Right lobe of liver (tissue), 6 donors: ENCODE data around the gene ALPI. TPM values are rescaled to one million over a fixed set of nuclear protein-coding genes. Genes with fewer than 3 reads are reported as not detected.
"Not testable (repeated sequence)": the region's sequence is repeated elsewhere in the genome, so short reads cannot be mapped to it uniquely, and the experiment has no call there.

Experiments used
- ATAC-seq, 4 donors: fragments of 200-7000 bp; cut with Tn5 transposase; one replicate each; pipeline ENCODE4 v1.9.1; 2020; ENCODE audit warnings: mild to moderate bottlenecking in 4 of 4, moderate library complexity in 4 of 4
- DNase-seq, 3 donors: peaks; one replicate each; pipeline ENCODE4 v3.0.0-alpha.2; 2020
- H3K27ac ChIP-seq, 3 donors: fragments of 200-600 bp; one replicate each; pipeline ENCODE4 v1.8.0; 2022
- H3K27me3 ChIP-seq, 2 donors: fragments of 200-600 bp; one replicate each; pipeline ENCODE4 v1.8.0; 2022
- H3K36me3 ChIP-seq, 4 donors: fragments of 200-600 bp; sonication (generic) in 1 of 4; one replicate each; pipeline versions ENCODE4 v1.5.1 to v1.8.0; 2017 to 2022; ENCODE audit warnings: control low read depth in 1 of 4
- H3K4me1 ChIP-seq, 4 donors: fragments of 200-600 bp; sonication (generic) in 1 of 4; one replicate each; pipeline versions ENCODE4 v1.5.1 to v1.8.0; 2017 to 2022; ENCODE audit warnings: control low read depth in 1 of 4
- H3K4me3 ChIP-seq, 3 donors: fragments of 200-600 bp; one replicate each; pipeline ENCODE4 v1.8.0; 2022
- H3K9me3 ChIP-seq, 4 donors: fragments of 200-600 bp; sonication (generic) in 1 of 4; one replicate each; pipeline versions ENCODE4 v1.5.1 to v1.8.0; 2017 to 2022; ENCODE audit warnings: control low read depth in 1 of 4
- POLR2A ChIP-seq: fragments of 450-650 bp; IDR thresholded peaks from one replicate; pipeline ENCODE4 v1.6.1; 2017; ENCODE audit warnings: antibody characterized with exemption, mild to moderate bottlenecking
- WGBS: methylation state at CpG from one replicate; pipeline ENCODE4 v1.1.6; 2018; ENCODE audit warnings: low coverage, low lambda C conversion rate; ENCODE audit not compliant: insufficient coverage; ENCODE audit errors: missing lambda C conversion rate; 5-methylcytosine and 5-hydroxymethylcytosine counted together
- intact Hi-C, 2 donors: fragments of 100-400 bp; cut with DNase I; formaldehyde crosslinking; loops; one replicate each; pipeline versions ENCODE4 v1.11.2 to v1.14.1; 2022
- total RNA-seq, 6 experiments: library from RNA; depleted of rRNA in 2 of 6; stranded (reverse); fragments of >200 nt in 2 of 6; fragmentation: NEBNext Ultra II Directional in 3 of 6; extraction: Animal tissue kit (Norgen Biotek cat#: 25700) in 3 of 6; gene quantifications; one replicate each; pipeline versions ENCODE4 v1.1.0 to v1.2.4, GENCODE V29; 2016 to 2023
- TF ChIP-seq, protein P1 (sequence below), 4 donors: fragments of 200-600 bp in 3 of 4; fragments of 450-650 bp in 1 of 4; IDR thresholded peaks; one replicate each; pipeline versions ENCODE4 v1.5.1 to v1.8.0; 2016 to 2022; ENCODE audit warnings: antibody characterized with exemption in 4 of 4, mild to moderate bottlenecking in 2 of 4
- donor health status: DM: no; HTN: yes; CAD: no.
- donor health status: DM: no; HTN: no; CAD: no.
- donor health status: DM: no; HTN: no; CAD: no.
- donor health status: DM: no; HTN: yes; CAD: no.
- donor health status: DM: no; HTN: yes; CAD: no.

The ALPI gene
- total RNA-seq, 6 experiments from 2014 or later = 0.19 to 0.25 TPM; not detected in 4

DNA sequence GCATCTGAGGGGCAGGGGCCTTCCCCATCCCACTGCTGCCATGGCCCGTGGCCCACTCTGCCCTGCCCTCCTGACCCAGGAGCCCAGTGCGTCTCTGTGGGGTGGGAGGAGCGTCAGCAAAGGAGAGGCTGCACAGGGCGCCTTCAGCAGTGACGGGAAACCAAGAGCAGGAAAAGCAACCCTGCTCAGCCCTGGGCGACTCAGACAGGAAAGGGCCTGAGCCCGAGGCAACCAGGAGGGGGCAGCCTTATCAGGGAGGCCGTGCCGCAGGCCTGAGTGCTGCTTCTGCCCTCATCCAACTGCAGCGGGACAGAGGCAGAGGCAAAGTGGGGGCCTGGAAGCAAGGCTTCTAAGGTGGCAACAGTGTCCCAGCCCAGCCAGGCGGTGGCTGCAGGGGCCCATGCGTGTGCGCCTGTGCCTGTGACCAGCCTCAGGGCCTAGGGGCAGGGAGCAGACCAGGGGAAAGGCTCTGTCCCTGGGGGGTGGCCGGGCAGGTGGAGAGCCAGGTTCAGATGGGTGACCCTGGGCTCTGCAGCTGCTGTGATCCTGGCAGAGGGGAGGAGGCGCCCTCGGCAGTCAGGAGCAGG is 23.3 kb upstream of the ALPI start:
- no peak for DNase-seq
- peak in 3 of 4 donors; percentile 8 to 39 (median 29) for ATAC-seq
- WGBS = 37% methylated on average over 3 of the region's 16 CpGs
- Histone ChIP-seq H3K9me3 (no peaks in the 10 kb centered on the region), H3K27ac (no peak overlapping the region), H3K27me3 (no peaks in the 10 kb centered on the region), H3K36me3 (no peaks in the 10 kb centered on the region), H3K4me3 (no peak overlapping the region), H3K4me1 (no peaks in the 10 kb centered on the region)
- intact Hi-C loops = loop anchor here (10.0 kb wide), 2 partner anchors 92 to 528 kb away; partner anchors contain the start of genes CHRND (in 1 of the 2) and PRSS56 (in 1 of the 2)
- no peak for TF ChIP-seq POLR2A
- TF ChIP-seq, protein P1, sequence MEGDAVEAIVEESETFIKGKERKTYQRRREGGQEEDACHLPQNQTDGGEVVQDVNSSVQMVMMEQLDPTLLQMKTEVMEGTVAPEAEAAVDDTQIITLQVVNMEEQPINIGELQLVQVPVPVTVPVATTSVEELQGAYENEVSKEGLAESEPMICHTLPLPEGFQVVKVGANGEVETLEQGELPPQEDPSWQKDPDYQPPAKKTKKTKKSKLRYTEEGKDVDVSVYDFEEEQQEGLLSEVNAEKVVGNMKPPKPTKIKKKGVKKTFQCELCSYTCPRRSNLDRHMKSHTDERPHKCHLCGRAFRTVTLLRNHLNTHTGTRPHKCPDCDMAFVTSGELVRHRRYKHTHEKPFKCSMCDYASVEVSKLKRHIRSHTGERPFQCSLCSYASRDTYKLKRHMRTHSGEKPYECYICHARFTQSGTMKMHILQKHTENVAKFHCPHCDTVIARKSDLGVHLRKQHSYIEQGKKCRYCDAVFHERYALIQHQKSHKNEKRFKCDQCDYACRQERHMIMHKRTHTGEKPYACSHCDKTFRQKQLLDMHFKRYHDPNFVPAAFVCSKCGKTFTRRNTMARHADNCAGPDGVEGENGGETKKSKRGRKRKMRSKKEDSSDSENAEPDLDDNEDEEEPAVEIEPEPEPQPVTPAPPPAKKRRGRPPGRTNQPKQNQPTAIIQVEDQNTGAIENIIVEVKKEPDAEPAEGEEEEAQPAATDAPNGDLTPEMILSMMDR (IDR thresholded peaks at IDR 0.05) = peak in 1 of 4 donors; percentile 6

DNA sequence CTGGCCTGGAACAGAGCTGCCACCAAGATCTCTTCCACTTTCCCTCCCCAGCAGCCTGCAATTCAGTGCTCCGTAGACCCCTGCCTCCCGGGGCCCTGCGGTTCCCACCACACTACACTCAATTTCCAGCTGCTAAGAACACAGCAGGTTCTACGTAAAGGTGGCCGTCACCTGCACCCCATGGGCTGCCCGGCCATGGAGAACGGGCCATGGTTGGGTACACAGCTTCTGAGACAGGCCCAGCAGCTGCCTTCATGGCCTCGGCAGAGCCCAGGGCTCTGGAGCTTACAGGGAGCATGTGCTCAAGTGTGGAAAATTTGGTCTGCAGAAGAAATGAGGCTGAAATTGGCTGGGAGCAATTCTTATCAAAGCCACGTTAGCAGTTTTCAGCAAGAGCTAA is 22.3 kb upstream of the ALPI start:
- ATAC-seq, H3K27me3 ChIP-seq: not testable (repeated sequence)
- intact Hi-C loops = loop anchor here (10.0 kb wide), 2 partner anchors 91 to 529 kb away; partner anchors contain the start of genes CHRND (in 1 of the 2) and PRSS56 (in 1 of the 2)

DNA sequence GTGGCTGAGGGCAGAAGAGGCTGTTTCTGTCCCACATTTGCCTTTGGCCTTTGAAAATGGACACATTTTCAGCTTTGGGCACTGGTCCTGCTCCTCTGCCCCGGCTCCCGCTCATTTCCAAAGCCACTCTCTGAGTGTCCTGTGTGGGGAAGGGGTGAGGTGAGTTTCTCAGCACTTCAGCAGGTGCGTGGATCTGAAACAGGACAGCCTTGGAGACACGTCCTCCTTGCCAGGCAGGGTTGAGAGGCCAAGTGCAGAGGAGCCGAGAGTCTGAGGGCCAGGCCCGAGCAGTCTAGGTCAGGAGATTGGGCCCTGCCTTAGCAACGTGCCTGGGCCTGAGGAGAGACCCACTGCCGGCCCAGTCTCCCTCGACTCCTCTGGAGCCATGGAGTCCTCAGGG is 21.9 kb upstream of the ALPI start:
- H3K4me1 ChIP-seq = no peaks in the 10 kb centered on the region
- no peak overlapping the region for H3K27ac ChIP-seq
- DNase-seq (no peak), ATAC-seq (no peak)
- no peaks in the 10 kb centered on the region for H3K36me3 ChIP-seq
- intact Hi-C loops = loop anchor here (10.0 kb wide), 2 partner anchors 91 to 529 kb away; partner anchors contain the start of genes CHRND (in 1 of the 2) and PRSS56 (in 1 of the 2)
- no peak overlapping the region for H3K4me3 ChIP-seq
- TF ChIP-seq, protein P1 (IDR thresholded peaks at IDR 0.05) = no peak
- TF ChIP-seq POLR2A = no peak
- WGBS = 74% methylated on average over 3 of the region's 9 CpGs
- no peaks in the 10 kb centered on the region for H3K27me3 ChIP-seq
- no peaks in the 10 kb centered on the region for H3K9me3 ChIP-seq

More for the DNA sequence above, 22.3 kb upstream of the ALPI start:
- not testable (repeated sequence) for DNase-seq, H3K36me3 ChIP-seq, H3K4me3 ChIP-seq, H3K9me3 ChIP-seq, H3K27ac ChIP-seq, H3K4me1 ChIP-seq
- WGBS = 92% methylated on average over 8 of the region's 9 CpGs

DNA sequence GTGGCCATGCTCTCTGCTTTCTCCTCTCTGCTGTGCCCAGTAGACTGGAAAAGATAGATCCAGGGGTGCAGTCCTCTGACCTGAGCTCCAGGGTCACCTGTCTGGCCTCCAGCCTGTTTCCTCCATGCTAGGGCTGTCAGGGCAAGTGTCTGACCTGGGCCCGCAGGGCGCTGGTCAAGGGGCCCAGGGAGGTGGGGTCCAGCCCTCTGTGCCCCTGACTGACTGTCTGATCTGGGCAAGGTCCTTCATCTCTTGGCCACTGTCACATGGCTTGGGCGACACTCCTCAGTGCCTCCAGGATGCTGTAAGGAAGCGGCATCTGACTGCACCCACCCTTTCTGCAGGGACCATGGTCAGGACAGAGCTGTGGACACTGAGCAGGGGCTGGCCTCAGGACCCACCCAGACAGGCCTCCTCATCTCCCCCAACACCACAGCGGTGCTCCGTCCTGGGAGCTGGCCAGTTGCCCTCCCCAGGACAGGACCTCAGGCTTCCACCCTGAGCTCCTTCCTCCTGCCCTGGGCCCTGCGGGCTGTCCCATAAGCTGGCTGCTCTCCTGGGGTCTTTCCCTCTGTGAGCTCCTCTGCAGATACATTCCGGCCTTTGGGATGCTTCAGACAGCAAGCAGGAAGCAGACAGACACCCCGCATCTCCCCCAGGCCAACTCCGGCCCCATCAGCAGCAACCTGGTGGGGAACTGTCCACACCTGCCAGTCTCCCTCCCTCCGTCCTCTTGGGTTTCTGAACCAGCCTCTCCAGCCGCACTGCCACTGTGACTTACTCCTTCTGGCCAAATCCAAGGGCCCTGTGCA is 21.2 kb upstream of the ALPI start:
- TF ChIP-seq, protein P1 (IDR thresholded peaks at IDR 0.05) = no peak
- no peak for TF ChIP-seq POLR2A

DNA sequence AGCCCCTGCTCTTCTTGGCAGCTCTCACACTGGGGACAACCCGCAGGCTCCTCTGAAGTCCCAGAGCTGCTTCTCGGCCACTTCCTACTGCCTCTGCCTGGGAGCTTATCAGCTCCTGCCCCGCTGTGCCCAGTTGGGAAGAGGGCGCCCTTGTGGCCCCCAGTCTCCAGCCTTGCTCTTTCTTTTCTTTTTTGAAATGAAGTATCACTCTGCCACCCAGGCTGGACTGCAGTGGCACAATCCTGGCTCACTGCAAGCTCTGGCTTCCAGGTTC is 20.6 kb upstream of the ALPI start:
- intact Hi-C loops = loop anchor here (5.0 to 10.0 kb wide), 3 partner anchors 89 to 533 kb away; partner anchors contain the start of genes CHRND (in 1 of the 2) and PRSS56 (in 1 of the 2)
- no peak overlapping the region for H3K27ac ChIP-seq

More for the DNA sequence above, 21.2 kb upstream of the ALPI start:
- intact Hi-C loops = loop anchor here (5.0 to 10.0 kb wide), 3 partner anchors 90 to 532 kb away; partner anchors contain the start of genes CHRND (in 1 of the 2) and PRSS56 (in 1 of the 2)
- H3K9me3 ChIP-seq = no peaks in the 10 kb centered on the region
- no peaks in the 10 kb centered on the region for H3K27me3 ChIP-seq
- ATAC-seq = no peak
- H3K4me1 ChIP-seq = no peaks in the 10 kb centered on the region
- H3K36me3 ChIP-seq = no peaks in the 10 kb centered on the region
- no peak overlapping the region for H3K4me3 ChIP-seq
- DNase-seq = no peak
- no peak overlapping the region for H3K27ac ChIP-seq
- 60% methylated on average over 3 of the region's 12 CpGs for WGBS

More for the DNA sequence above, 20.6 kb upstream of the ALPI start:
- H3K9me3 ChIP-seq = no peaks in the 10 kb centered on the region
- no peak overlapping the region for H3K4me3 ChIP-seq
- no peaks in the 10 kb centered on the region for H3K36me3 ChIP-seq
- WGBS = 60% methylated on average over 1 of the region's 4 CpGs
- no peak for DNase-seq
- no peak for TF ChIP-seq POLR2A
- TF ChIP-seq, protein P1 (IDR thresholded peaks at IDR 0.05) = no peak
- ATAC-seq = no peak
- H3K4me1 ChIP-seq = no peaks in the 10 kb centered on the region
- no peaks in the 10 kb centered on the region for H3K27me3 ChIP-seq
